ENCODE data around the gene WNT9A.
"Not testable (repeated sequence)": the region's sequence is repeated elsewhere in the genome, so short reads cannot be mapped to it uniquely, and the experiment has no call there.

The WNT9A gene

DNA sequence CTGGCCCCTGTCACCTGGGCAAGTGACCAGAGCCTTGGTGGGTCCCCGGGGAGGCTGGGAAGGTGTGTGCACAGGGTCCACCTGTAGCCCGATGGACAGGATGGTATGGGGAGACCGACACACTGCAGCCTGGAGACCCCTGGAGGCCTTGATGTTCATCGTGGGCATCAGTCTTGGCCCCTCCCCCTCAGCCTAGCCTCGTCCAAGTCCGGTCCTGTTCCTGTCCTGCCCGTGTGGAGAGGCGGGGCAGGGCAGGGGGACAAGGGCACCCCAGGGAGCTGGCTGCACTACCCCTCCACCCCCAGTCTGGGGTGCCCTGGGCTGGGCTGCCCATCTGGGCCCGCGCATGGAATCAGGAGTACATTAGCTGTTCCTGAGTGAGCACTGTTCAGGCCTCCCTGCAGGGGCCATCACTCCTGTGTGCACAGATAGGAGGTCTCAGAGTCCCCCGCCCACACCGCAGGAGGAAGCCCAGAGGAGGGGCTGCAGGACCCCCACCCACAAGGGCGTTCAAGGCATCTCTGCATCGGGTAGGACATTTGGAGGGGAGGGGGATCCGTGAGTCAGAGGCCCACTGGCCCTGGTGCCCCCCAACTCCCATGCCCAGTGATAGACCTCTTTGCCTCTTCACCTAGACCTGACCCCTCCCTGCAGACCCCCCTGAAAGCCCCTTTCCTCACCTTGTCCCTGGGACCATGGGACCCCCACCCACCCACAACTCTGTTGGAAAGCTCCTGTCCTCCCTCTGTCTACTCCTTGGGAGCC is 63.2 kb downstream of the WNT9A start:
- no peak for DNase-seq

GRCh38 chr1:227883641-227884301 is 64.0 kb downstream of the WNT9A start:
- no peak for DNase-seq

- DNase-seq, result no peak
These were observed 64.6 kb downstream of the WNT9A start for GRCh38 chr1:227883073-227883520.

DNA sequence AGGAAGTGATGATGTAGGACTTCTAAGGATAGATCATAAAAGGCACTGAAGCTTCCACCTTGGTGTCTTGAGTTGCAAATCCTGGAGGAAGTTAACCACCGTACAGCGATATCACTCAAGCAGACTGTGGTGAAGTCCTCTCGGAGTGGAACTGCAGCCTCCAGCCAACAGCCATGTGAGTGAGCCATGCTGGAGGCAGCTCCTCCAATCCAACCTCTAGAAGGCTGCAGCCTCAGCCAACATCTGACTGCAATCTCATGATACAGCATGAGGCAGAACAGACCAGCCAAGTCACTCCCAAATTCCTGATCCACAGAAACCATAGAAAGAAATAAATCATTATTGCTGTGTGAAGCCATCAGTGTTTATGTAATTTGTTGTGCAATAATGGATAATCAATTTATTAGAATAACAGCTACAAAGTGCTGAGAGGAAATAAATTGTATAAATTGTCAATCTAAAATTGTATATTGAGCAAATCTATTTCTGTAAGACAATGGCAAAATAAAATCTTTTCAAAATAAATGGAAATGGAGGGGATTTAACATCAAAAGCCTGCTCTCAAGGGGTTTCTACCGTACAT is 67.3 kb downstream of the WNT9A start:
- DNase-seq, result no peak

GRCh38 chr1:227877810-227878209 is 69.9 kb downstream of the WNT9A start:
- DNase-seq, result not testable (repeated sequence)

DNA sequence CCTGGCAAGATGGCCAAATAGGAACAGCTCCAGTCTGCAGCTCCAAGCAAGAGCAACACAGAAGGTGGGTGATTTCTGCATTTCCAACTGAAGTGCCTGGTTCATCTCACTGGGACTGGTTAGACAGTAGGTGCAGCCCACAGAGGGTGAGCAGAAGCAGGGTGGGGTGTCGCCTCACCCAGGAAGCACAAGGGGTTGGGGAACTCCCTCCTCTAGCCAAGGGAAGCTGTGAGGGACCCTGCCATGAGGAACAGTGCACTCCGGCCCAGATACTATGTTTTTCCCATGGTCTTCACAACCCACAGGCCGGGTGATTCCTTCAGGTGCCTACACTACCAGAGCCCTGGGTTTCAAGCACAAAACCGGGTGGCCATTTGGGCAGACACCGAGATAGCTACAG is 75.8 kb downstream of the WNT9A start:
- DNase-seq, result not testable (repeated sequence)

- no peak for DNase-seq
These were observed 77.4 kb downstream of the WNT9A start for GRCh38 chr1:227870366-227870765.

GRCh38 chr1:227869851-227870305 is 77.9 kb downstream of the WNT9A start:
- DNase-seq, result no peak

GRCh38 chr1:227869279-227869842 is 78.4 kb downstream of the WNT9A start:
- no peak for DNase-seq

Data from NCI-H524 treated with DMSO at 0.1 percent for 48 hours (cell line).